GM19397 (cell line): ENCODE measurements around the gene C4orf50.
"Not testable (repeated sequence)": the region's sequence is repeated elsewhere in the genome, so short reads cannot be mapped to it uniquely, and the experiment has no call there.

ENCODE experiments used
- ATAC-seq: cut with Tn5 transposase; IDR thresholded peaks from one replicate; pipeline ENCODE4 v1.9.1; 2021; ENCODE audit warnings: mild to moderate bottlenecking, moderate library complexity; ENCODE audit not compliant: unreplicated experiment

The C4orf50 gene

DNA sequence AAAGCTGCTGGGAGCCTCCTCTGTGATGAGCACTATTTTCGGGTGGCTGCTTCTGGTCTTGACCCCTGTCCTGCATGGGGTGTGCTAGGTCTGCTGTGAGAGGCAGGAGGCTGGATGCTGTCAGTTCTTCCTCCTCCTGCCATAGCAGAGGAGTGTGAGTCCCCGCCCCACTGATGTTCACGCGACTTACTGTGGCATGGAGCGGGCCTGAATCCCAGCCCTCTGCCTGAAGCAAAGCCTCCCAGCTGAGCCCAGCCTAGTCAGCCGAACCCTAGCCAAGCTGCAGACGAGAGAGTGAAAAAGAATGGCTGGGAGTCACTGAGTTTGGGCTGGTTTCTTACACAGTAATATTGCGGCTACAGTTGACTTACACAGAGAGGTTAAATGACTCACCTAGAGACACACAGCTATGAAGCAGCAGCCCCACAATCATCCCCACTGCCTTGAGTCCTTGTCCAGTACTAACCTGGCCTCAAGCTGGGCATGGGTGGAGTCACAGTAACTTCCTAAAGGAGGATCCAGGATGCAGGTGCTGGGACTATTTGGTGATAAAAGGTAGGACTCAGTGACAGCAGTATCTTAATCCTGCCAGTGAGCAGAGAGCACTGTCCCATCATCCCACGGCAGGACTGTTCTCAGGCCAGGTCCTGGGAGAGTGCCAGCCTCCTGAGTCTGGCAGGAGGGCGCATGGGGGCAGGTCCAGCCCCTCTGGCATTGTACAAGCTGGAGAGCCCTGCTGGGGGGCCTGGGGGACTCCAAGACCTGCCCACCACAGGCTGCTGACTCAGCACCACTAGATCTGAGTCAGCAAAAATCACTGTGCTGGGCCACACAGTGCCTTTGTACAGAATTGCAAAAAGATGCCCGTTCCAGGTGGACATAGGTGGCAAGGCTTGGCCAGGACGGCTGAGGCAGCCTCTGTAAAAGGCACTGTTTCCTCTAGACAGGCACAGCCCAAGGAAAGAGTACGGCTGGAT is 65.0 kb downstream of the C4orf50 start:
- no peak for ATAC-seq

DNA sequence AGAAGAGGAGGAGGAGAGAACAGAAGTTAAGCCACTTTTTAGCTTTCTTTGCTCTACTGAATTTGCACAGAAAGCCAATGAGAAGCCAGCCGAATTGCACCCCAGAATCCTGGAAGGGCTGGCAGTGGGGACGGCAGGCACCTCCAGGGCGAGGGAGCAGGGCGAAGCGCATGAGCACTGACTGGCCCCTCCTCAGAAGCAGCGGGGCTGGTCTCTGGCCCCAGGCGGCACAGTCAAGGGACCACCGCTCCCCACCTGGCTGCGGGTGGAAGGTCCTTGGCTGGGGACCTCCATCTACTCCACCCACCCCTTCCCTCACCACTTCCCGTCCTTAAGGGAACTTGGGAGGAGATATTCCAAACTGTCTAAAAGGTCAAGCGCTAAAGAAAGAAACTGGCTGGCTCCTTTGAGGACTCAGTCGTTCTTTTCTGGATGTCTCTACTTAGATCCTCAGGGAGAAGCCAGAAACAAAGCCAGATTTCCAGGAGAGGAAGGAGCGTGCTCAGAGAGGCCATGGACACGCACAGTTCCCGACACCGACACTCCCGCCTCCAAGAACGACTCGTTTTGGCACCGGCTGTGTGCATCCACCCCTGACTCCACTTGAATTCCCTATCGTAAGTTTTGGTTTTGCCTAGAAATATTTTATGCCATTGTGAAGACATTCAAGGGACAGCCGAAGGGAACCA is 65.8 kb downstream of the C4orf50 start:
- ATAC-seq = no peak

DNA sequence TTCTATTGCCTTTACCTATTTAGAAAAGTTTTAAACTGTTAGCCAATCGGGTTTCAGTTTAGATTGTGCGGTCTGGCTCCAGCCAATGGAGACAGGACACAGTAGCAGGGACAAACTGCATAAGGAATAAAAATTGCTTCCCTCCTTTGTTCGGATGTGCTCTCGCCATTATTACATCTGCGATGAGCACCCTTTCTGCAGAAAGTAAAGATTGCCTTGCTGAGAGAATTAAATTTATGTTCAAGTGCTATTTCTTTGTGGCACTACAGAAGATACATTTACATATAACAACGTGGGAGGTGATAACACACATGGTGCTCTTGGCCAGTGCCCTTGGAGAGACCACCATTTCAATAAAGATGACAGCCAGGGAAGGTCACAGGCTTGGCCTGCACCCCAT is 71.6 kb downstream of the C4orf50 start:
- ATAC-seq = not testable (repeated sequence)

DNA sequence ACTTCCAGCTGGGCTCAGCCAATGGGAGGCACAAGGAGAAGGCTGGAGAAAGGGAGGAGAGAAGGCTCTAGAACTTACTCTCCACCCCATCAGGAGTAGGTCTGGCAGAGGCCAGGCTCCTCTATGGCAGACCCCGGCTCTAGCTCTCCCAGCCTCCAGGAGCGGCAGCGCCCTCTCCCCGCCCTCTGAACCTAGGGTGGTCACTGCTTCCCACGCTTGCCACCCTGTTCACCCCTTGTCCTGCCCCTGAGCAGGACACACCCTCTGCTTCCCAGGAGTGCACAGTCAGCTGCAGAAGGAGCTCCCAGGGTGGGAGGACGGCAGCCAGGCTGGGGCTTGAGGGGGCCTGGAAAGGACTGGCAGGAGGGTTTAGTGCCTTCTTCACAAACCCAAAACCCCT is 72.3 kb downstream of the C4orf50 start:
- ATAC-seq = no peak

DNA sequence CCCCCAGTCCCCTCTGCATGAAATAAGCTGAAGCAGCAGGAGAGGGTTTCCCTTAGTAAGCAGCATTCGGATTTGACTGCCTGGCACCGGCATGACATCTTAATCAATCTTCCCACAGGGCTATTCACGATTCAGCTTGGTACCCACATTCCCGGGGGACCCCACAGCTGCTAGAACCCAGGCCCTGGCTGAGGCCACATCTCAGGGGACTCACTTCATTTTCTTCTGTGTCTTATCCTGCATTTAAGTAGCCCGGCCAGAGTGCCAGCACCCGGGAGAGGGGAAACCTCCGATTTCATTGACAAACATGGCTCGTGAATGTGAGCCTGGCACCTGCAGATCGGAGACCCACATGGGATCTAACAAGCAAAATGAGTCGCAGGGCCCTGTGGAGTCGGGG is 73.1 kb downstream of the C4orf50 start:
- no peak for ATAC-seq

DNA sequence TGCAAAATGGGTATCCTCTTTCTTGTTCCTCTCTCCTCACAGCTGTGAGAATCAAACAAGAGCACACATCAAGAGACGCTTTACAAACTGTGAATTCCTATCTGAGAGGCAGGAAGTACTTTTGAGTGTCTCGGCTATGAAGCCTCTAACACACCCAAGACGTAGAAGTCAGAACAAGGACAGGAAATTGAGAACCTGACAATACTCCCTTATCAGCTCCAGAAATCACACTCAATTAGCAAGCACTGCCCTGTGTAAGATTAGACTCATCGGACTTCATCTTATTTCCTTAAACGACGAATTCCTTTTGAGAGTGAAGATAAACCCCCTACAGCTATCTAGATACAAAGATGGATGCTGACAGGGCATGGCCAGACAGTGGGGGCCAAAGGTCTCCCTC is 74.7 kb downstream of the C4orf50 start:
- no peak for ATAC-seq

DNA sequence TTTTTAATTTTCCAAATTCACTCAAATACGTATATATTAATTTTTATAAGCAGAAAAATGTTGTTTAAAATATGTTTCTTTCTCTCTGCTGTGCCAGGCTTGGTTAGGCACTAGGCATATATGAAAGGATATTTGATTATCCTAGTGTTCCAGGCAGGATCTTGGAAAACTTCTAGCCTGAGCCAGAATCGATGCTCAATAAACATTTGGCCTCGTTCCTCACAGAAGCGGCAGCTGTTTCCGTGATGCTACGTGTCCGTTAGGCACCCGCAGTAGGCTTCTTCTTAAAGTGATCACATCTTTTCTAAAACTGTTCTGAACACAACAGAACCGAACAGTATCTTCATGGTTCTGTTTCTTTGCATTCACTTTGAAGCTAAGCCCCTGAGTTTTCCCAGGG is 75.3 kb downstream of the C4orf50 start:
- ATAC-seq = no peak

DNA sequence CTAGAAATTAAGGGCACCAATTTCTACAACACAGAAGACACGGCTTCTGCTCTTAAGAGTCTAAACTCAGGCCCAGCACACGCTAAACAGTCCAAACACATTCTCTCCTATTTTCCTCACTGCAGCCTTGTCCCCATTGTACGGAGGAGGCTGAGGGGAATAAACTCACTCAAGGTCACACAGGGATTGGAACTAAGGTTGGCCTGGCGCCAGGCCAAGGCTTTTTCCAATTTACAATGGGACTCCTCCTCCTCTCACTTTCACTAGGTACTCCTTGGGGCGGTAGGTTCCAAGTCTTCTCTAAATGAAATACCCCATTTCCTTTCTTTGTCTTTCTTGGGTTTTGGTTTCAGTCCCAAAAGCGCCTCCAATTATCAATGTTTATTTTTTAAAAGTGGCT is 76.6 kb downstream of the C4orf50 start:
- no peak for ATAC-seq

DNA sequence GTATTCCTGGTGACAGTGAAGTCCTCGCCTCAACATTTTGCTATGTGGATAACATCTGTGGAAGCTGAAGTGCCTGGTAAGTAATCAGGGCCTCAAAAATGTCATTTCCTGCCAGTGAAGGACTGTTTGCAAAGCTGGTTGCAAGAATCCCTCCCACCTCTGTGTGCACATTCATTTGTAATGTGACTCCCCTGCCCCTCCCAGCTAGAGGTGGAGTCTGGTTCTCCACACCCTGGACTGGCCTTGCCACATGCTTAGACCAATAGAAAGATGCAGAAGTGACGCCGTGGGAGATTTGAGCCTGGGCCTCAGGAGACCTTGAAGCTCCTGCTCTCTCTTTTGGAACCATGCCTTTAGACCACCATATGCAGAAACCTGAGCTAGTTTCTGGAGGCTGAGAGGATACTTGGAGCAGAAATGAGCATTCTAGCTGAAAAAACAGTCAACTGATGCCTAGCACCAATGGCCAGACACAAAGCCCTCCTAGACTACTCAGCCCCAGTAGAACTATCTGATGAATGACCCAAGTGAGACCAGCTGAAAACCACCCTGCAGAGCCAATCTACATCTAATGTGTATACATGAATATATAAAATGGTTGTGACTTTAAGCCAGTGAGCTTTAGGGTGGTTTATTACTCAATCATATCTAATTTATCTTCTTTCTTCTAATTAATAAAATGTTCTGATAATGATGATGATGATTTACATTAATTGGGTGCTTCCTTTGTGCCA is 77.6 kb downstream of the C4orf50 start:
- no peak for ATAC-seq

DNA sequence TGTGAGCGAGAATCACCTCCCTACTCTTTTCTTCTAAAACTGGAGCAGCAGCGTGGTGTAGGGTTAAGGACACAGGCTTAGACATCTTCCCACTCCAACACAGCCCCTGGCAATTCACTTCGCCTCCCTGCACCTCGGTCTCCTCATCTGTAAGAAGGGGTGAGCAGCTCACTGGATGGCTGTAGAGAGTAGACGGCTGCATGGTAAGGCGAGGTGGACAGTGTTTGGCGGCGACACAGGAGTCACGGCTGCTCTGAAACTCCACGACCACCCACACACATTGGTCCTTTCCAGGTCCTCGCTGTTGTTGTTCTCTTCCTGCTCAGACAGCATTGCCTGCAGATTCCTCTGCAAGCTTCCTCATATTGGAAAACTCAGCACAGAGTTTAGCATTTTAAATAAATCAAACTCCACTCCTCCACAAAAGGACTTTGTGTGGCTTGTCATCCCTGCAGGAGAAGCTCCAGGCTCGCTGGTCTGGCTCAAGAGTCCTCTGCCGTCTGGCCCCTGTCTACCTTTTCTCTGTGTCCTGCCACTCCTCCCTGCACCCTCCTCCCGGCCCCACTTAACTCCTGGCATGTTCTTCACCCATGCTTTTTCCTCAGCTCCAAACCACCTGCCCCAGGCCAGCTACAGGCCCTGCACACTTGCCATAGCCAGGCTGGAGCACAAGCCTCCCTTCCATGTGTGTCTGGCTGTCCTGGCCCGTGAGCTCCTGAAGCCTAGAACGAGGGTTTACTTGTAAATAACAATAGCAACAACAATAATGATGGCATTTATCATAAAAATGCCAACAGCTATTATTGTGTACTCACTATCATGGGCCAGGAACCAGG is 84.0 kb downstream of the C4orf50 start:
- ATAC-seq = no peak

DNA sequence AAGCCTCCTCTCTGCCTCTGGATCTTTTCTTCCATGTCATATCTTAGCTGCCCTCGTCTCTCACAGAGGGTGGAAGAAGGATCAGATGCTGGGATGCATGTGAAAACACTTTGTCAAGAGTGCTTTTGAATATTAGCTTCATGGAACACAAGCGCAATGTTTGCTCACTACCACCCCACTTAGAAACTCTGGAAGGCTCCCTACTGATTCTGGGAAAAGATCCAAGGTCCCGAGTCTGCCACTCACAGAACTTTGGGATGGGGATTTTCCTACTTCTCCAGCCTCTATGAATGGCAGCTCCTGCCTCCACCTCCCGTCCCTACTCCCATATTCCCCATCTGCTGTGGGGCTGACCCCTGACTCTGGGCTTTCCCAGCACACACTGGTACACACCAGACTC is 85.1 kb downstream of the C4orf50 start:
- no peak for ATAC-seq

DNA sequence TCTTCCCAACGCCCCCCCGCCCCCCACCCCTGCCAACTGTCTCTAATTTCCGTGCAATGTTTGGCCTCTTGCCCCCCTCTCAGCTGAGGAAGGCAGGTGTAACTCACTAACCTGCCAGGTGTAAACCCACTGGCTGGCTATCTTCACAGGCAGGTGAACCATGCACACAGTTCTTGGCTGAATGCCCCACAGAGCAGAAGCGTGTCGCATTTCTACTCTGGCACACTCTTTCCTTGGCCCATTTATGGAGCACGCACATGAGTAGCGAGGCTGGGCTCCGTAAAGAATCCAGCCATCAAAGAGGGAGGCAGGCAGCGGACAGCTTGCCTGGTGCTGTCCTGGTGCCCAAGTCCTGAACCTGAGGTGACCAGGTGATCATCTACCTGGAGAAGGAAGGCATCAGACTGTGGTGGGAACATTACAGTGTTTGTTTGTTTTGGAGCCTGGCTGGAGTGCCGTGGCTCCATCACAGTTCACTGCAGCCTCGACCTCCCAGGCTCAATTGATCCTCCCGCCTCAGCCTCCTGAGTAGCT is 86.1 kb downstream of the C4orf50 start:
- no peak for ATAC-seq

DNA sequence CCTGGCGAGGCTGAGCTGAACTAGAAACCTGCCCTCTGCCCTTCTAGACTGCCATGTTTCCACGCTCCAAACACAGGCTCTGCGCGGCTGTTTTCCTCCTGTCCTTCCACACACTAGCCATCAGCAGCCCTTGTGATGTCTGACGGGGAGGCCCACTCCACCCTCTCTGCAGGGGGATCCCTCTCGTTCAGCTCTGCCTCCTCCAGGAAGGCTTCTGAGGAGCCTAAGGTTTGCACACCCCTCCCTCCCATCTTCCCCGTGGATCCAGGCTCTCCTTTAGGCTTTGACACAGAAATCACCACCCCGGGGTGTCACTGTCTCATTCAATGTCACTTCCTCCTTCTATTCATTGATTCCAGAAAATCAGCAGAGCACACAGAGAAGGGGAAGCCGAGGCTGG is 86.7 kb downstream of the C4orf50 start:
- ATAC-seq = no peak

DNA sequence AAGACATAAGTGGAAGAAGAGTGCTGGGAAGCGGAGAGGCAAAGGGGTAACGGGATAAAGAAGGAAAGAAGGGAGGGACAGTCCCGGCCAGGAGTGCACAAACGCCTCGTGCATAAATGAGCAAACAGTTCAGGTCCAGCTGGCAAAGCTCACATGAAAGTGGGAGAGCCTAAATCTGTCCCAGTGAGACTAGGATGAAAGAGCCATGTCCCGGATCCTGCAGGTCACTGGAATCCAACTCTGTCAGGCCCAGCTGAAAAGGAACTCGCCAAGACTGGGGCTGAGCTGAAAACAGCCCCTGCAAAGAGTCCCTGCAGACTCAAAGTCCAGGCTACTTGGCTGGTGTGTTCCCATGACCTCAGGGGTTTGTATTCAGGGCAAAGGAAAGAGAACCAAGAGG is 87.4 kb downstream of the C4orf50 start:
- ATAC-seq = no peak

DNA sequence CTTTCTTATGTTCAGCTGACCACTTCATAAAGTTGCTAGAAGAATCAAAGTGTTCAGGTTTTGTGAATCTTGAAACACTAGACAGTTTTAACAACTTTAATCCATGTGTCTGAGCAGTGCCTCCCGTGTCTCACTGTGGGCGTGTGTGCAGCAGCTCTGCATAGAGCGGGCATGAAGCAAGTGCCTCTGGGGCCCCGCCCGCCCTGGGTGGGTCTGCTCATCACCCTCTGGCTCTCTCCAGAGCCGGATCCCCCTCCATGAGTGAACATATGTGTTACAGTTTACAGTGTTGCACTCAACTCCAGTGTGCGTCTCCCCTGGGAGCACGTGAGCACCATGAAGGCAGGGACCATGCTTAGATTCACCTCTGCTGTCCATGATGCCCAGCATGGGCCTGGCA is 87.8 kb downstream of the C4orf50 start:
- no peak for ATAC-seq

DNA sequence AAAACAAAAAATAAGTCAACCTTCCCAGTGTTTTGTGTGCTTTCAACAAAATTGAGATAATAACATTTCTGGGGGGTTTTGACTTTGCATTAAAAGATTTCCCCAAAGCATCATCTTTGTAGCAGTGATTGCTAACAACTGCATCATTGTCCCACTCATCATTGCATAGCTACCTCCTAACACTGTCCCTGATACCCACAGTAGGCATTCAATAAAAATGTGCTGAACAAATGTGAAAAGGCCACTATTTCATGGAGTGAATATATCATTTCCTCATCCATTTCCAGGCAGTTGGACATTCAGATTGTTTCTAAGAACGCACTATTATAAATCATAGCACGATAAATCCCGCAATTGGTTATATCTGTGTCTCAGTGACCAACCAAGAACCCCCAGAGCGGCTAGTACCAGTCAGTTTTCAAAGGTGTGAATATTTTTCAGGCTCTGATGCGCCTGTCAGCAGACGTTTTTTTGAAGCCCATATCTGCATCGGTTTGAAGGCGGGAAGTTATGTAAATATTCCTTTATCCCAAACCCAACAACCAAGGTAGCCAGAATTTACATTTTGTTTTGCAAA is 89.3 kb downstream of the C4orf50 start:
- no peak for ATAC-seq

DNA sequence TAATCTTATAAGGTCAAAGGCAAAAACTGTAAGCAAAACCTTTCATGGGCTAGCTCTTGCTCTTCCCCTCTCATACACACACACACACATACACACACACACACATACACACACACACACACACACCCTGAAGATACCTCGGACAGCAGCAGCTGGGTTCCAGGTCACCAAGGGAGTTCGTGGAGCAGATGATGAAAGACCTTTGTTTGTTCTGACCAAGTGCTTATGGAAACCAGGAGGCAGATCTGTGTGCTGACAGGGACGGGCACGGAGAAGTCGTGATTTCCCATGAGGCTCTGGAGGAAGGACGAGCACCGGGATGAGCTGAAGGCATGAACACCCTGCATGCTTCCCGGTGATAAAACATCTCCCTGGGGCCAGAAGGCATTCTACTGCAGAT is 90.0 kb downstream of the C4orf50 start:
- ATAC-seq = no peak

DNA sequence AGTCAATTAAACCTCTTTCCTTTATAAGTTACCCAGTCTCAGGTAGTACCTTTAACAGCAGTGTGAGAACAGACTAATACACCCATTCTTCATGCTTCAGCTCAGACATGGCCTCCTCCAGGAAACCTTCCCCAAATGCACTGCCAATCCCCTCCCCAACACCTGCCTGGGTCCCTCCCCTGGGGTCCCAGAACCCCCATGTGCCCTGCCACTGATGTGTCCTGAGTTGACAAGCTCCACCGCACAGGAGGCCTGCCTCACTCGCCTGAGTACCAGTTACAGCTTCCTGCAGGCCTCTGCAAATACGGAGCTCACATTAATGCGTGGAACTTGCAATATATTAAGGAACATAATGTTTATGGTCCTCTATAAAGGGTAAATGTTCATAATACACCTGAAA is 90.5 kb downstream of the C4orf50 start:
- no peak for ATAC-seq

DNA sequence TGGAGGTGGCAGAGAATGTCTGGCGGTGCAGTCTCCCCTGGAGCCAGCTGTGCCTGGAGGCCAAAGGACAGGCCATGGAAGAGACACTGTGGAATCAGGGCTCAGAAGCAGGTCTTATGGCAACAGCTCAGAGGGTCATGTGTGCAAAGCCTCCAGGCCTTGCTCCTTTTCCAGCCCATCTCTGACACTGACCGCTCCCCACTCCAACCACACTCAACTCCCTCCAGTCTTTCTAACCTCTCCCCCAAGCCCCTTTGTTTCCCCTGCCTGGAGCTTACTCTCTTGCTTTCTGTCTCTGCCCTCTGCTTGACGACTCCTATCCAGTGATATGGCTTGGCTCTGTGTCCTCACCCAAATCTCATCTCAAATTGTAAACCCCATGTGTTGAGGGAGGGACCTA is 91.1 kb downstream of the C4orf50 start:
- ATAC-seq = no peak

DNA sequence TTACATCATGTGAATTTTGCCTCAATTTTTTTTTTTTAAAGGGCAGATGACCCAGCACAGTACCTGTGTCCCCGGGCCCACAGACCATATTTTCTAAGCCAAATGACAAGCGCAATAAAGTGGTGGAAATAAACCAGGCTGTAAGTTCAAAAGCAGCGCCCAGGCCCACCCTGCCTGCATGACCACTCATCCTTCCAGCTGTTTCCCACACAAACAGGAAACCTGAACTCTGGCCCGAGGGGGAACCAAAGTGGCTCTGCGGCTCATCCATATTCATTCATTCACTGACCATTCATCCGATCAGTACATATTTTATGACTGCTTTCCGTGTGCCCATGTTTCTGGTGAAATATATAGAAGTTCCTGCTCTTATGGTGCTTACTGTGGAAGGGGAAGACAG is 91.6 kb downstream of the C4orf50 start:
- no peak for ATAC-seq
